Ectodermal cell (in vitro differentiated cells): ENCODE results near the gene ZNF75A.

Experiments used
- H3K27ac ChIP-seq: 2 replicates; pipeline ENCODE4 v1.7.0; 2013; ENCODE audit warnings: mild to moderate bottlenecking, low read depth, low read length; ENCODE audit not compliant: insufficient read depth, poor library complexity, severe bottlenecking
- H3K27me3 ChIP-seq: 2 replicates; pipeline ENCODE4 v1.7.0; 2013; ENCODE audit warnings: mild to moderate bottlenecking, low read length; ENCODE audit not compliant: insufficient read depth, control insufficient read depth, poor library complexity, severe bottlenecking
- H3K36me3 ChIP-seq: one replicate; pipeline ENCODE4 v1.7.0; 2013; ENCODE audit warnings: low read length; ENCODE audit not compliant: control insufficient read depth, insufficient read depth
- H3K4me1 ChIP-seq: one replicate; pipeline ENCODE4 v1.7.0; 2013; ENCODE audit warnings: low read length; ENCODE audit not compliant: control insufficient read depth, insufficient read depth
- H3K4me3 ChIP-seq: 2 replicates; pipeline ENCODE4 v1.7.0; 2013; ENCODE audit warnings: low read depth, low read length, control low read depth; ENCODE audit not compliant: insufficient read depth
- H3K9me3 ChIP-seq: 2 replicates; pipeline ENCODE4 v1.7.0; 2013; ENCODE audit warnings: mild to moderate bottlenecking, low read length, moderate library complexity; ENCODE audit not compliant: control insufficient read depth
- WGBS, 2 experiments: methylation state at CpG; one replicate each; pipeline ENCODE4 v1.1.7; 2013; ENCODE audit warnings: missing lambda C conversion rate in 2 of 2; 5-methylcytosine and 5-hydroxymethylcytosine counted together

ZNF75A gene

GRCh38 chr16:3364774-3365427 is 59.6 kb downstream of the ZNF75A start:
- WGBS, 2 experiments: 92 to 93% methylated on average over 42 of the region's 42 CpGs
- H3K4me1 ChIP-seq: no peaks in the 10 kb centered on the region
- no peaks in the 10 kb centered on the region for H3K27me3 ChIP-seq
- H3K36me3 ChIP-seq: no peaks in the 10 kb centered on the region
- no peak overlapping the region for H3K27ac ChIP-seq
- H3K9me3 ChIP-seq: no peaks in the 10 kb centered on the region
- H3K4me3 ChIP-seq: no peak overlapping the region
